Hepatocyte (in vitro differentiated cells): ENCODE results near the gene MAGI1. TPM values are rescaled to one million over a fixed set of nuclear protein-coding genes. Genes with fewer than 3 reads are reported as not detected.

Experiments
- DNase-seq: peaks from one replicate; pipeline ENCODE4 v3.0.0-alpha.2; 2016; ENCODE audit warnings: low spot score
- H2AFZ ChIP-seq: fragments of 200-600 bp; sonication (generic); 2 replicates; pipeline ENCODE4 v1.6.0; 2016; ENCODE audit warnings: antibody characterized with exemption, mild to moderate bottlenecking
- H3K27ac ChIP-seq: fragments of 200-600 bp; sonication (generic); 2 replicates; pipeline ENCODE4 v1.5.1; 2016; ENCODE audit warnings: mild to moderate bottlenecking
- H3K27me3 ChIP-seq: fragments of 200-600 bp; sonication (generic); 2 replicates; pipeline ENCODE4 v1.6.1; 2016
- H3K36me3 ChIP-seq: fragments of 200-600 bp; sonication (generic); replicated peaks from 2 replicates; pipeline ENCODE4 v1.5.1; 2016; ENCODE audit warnings: low read depth; ENCODE audit not compliant: insufficient read depth
- H3K4me1 ChIP-seq: fragments of 200-600 bp; sonication (generic); 2 replicates; pipeline ENCODE4 v1.5.1; 2016; ENCODE audit warnings: mild to moderate bottlenecking, moderate library complexity; ENCODE audit not compliant: insufficient read depth
- H3K4me2 ChIP-seq: fragments of 200-600 bp; sonication (generic); 2 replicates; pipeline ENCODE4 v1.6.0; 2016
- H3K4me3 ChIP-seq: fragments of 200-600 bp; sonication (generic); 2 replicates; pipeline ENCODE4 v1.5.1; 2016; ENCODE audit warnings: mild to moderate bottlenecking
- H3K79me2 ChIP-seq: fragments of 200-600 bp; sonication (generic); 2 replicates; pipeline ENCODE4 v1.6.0; 2017; ENCODE audit warnings: mild to moderate bottlenecking
- H3K9me2 ChIP-seq: fragments of 200-600 bp; sonication (generic); replicated peaks from 2 replicates; pipeline ENCODE4 v1.6.0; 2017; ENCODE audit warnings: mild to moderate bottlenecking; ENCODE audit not compliant: insufficient read depth
- H3K9me3 ChIP-seq: fragments of 200-600 bp; sonication (generic); 2 replicates; pipeline ENCODE4 v1.5.1; 2016; ENCODE audit warnings: low read depth, mild to moderate bottlenecking
- H4K20me1 ChIP-seq: fragments of 200-600 bp; sonication (generic); 2 replicates; pipeline ENCODE4 v1.6.0; 2016; ENCODE audit warnings: mild to moderate bottlenecking; ENCODE audit not compliant: insufficient read depth, poor library complexity, severe bottlenecking
- EZH2 ChIP-seq: fragments of 200-600 bp; sonication (generic); IDR thresholded peaks from 2 replicates; pipeline ENCODE4 v1.6.1; 2016; ENCODE audit warnings: antibody characterized with exemption, mild to moderate bottlenecking, borderline replicate concordance
- EZH2phosphoT487 ChIP-seq: fragments of 200-600 bp; sonication (generic); IDR thresholded peaks from one replicate; pipeline ENCODE4 v1.6.1; 2018; ENCODE audit warnings: antibody characterized with exemption, mild to moderate bottlenecking, low read depth, moderate library complexity; ENCODE audit not compliant: unreplicated experiment, severe bottlenecking
- WGBS: methylation state at CpG from one replicate; pipeline ENCODE4 v1.1.6; 2016; ENCODE audit warnings: low lambda C conversion rate; ENCODE audit errors: missing lambda C conversion rate; 5-methylcytosine and 5-hydroxymethylcytosine counted together
- polyA plus RNA-seq: library from polyadenylated mRNA; unstranded; fragments of >200 nt; fragmentation: Nextera tagmentation; extraction: Ambion mirVana; gene quantifications from 2 replicates; pipeline ENCODE4 v1.2.1, GENCODE V29; 2016
- total RNA-seq: library from RNA; depleted of rRNA; stranded (reverse); fragments of >200 nt; gene quantifications from 2 replicates; pipeline ENCODE4 v1.2.3, GENCODE V29; 2014
- TF ChIP-seq, protein P1 (sequence below): fragments of 200-600 bp; sonication (generic); IDR thresholded peaks from 2 replicates; pipeline ENCODE4 v1.5.1; 2016; ENCODE audit warnings: antibody characterized with exemption, mild to moderate bottlenecking; ENCODE audit not compliant: poor library complexity

Gene MAGI1
- total and polyA plus RNA-seq, 2 experiments from 2014 or later, result 26.2 to 43.5 TPM

DNA sequence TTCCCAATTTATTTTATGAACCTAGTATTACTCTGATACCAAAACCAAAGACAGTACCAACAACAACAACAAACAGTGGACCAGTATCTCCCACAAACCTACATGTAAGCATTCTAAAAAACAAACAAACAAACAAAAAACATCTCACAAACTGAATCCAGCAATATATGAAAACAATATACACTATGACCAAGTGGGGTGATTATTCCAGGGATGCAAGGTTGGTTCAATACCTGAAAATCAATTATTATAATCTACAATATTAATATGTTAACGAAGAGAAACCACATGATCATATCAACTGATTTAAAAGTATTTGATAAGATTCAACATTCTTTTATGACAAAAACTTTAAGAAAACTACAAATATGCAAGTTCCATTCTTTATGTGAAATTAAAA lies 391.3 kb downstream of the MAGI1 start:
- peaks cover 8% of the 10 kb centered on the region for H3K9me3 ChIP-seq
- H3K36me3 ChIP-seq, result no peaks in the 10 kb centered on the region
- 100% methylated on average over 1 of the region's 1 CpG for WGBS
- H3K9me2 ChIP-seq, result no peaks in the 10 kb centered on the region
- H4K20me1 ChIP-seq, result peaks cover 2% of the 10 kb centered on the region
- TF ChIP-seq EZH2, result no peak
- TF ChIP-seq EZH2phosphoT487, result no peak
- TF ChIP-seq, protein P1, sequence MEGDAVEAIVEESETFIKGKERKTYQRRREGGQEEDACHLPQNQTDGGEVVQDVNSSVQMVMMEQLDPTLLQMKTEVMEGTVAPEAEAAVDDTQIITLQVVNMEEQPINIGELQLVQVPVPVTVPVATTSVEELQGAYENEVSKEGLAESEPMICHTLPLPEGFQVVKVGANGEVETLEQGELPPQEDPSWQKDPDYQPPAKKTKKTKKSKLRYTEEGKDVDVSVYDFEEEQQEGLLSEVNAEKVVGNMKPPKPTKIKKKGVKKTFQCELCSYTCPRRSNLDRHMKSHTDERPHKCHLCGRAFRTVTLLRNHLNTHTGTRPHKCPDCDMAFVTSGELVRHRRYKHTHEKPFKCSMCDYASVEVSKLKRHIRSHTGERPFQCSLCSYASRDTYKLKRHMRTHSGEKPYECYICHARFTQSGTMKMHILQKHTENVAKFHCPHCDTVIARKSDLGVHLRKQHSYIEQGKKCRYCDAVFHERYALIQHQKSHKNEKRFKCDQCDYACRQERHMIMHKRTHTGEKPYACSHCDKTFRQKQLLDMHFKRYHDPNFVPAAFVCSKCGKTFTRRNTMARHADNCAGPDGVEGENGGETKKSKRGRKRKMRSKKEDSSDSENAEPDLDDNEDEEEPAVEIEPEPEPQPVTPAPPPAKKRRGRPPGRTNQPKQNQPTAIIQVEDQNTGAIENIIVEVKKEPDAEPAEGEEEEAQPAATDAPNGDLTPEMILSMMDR, result no peak
- no peak overlapping the region for H3K4me2 ChIP-seq
- no peaks in the 10 kb centered on the region for H3K27me3 ChIP-seq
- H3K4me3 ChIP-seq, result no peak overlapping the region
- no peaks in the 10 kb centered on the region for H3K4me1 ChIP-seq
- peaks cover 55% of the 10 kb centered on the region for H3K79me2 ChIP-seq
- H3K27ac ChIP-seq, result no peak overlapping the region
- no peak overlapping the region for H2AFZ ChIP-seq
- DNase-seq, result no peak

DNA sequence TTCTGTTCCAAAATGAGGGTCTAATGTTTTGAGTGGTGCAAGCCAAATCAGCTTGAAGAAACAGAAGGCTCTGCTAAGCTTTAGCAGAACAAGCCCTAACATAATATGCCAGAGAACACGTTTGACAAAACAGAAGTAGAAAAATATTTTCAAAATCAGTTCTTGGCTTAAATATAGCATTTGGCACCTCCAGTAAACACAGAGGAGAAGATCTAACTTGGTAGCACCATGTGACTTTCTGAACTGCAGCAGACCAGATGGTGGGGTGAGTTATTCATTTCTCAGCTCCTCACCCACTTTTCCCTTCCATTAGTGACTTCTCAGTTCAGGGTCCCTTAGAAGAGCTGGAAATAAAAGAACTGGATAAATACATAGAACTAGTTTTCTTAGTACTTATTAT lies 395.8 kb downstream of the MAGI1 start:
- no peaks in the 10 kb centered on the region for H3K27me3 ChIP-seq
- no peaks in the 10 kb centered on the region for H3K36me3 ChIP-seq
- TF ChIP-seq EZH2phosphoT487, result no peak
- TF ChIP-seq, protein P1, result no peak
- TF ChIP-seq EZH2, result no peak
- H3K4me1 ChIP-seq, result no peaks in the 10 kb centered on the region
- H3K9me3 ChIP-seq, result peaks cover 8% of the 10 kb centered on the region
- H2AFZ ChIP-seq, result no peak overlapping the region
- H3K27ac ChIP-seq, result no peak overlapping the region
- H4K20me1 ChIP-seq, result no peaks in the 10 kb centered on the region
- WGBS, result 82% methylated on average over 1 of the region's 1 CpG
- no peak overlapping the region for H3K4me3 ChIP-seq
- peaks cover 51% of the 10 kb centered on the region for H3K79me2 ChIP-seq
- no peak overlapping the region for H3K4me2 ChIP-seq
- DNase-seq, result no peak
- no peaks in the 10 kb centered on the region for H3K9me2 ChIP-seq

DNA sequence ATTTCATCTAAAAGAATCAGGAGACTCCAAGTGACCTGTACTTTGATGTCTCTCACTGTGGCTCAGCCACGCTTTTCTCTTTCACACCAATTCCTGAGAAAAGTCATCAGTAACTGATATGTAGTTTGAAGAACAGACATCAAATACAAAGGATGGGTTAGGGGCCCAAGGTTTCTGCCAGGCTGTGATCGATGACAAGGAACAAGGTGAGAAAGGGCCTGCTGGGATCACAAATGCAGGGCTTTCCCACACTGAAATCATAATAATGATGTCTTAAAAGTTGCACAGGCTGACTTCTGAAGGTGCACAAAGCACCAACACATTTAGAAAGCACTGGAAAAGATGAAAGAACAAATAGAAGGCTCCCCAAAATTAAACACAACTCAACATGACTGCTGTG lies 396.9 kb downstream of the MAGI1 start:
- 79% methylated on average over 2 of the region's 2 CpGs for WGBS
- H3K27me3 ChIP-seq, result no peaks in the 10 kb centered on the region
- H4K20me1 ChIP-seq, result no peaks in the 10 kb centered on the region

More for the DNA sequence above, 396.9 kb downstream of the MAGI1 start:
- Histone ChIP-seq H3K4me1 (no peaks in the 10 kb centered on the region), H3K9me2 (no peaks in the 10 kb centered on the region), H2AFZ (no peak overlapping the region), H3K4me2 (no peak overlapping the region), H3K79me2 (peaks cover 47% of the 10 kb centered on the region), H3K36me3 (no peaks in the 10 kb centered on the region), H3K9me3 (no peaks in the 10 kb centered on the region), H3K4me3 (no peak overlapping the region), H3K27ac (no peak overlapping the region)
- no peak for TF ChIP-seq EZH2phosphoT487
- no peak for TF ChIP-seq EZH2
- TF ChIP-seq, protein P1, result no peak
- DNase-seq, result no peak
